Stimulated activated CD8-positive, alpha-beta memory T cell treated with anti-CD3 and anti-CD28 coated beads, Interleukin-4, amount 100 ng/mL, for 4 hours (primary cell): ENCODE measurements around the gene PSMB4.
"Not testable (repeated sequence)": the region's sequence is repeated elsewhere in the genome, so short reads cannot be mapped to it uniquely, and the experiment has no call there.

Experiments
- DNase-seq, 2 donors: peaks; one replicate each; pipeline ENCODE4 v3.0.0-alpha.2; 2020; ENCODE audit warnings: low read depth in 2 of 2, low spot score in 1 of 2

PSMB4 gene

GRCh38 chr1:151437396-151437795, 38.0 kb downstream of the PSMB4 start:
- not testable (repeated sequence) for DNase-seq

- DNase-seq, result peak in 1 of 2 donors; percentile 28
These were observed 44.7 kb downstream of the PSMB4 start for GRCh38 chr1:151443846-151444782.

GRCh38 chr1:151444783-151445177, 45.4 kb downstream of the PSMB4 start:
- no peak for DNase-seq

- no peak for DNase-seq
These were observed 48.3 kb downstream of the PSMB4 start for GRCh38 chr1:151447696-151448095.
